ENCODE data around the gene DIPK1C.

The DIPK1C gene

DNA sequence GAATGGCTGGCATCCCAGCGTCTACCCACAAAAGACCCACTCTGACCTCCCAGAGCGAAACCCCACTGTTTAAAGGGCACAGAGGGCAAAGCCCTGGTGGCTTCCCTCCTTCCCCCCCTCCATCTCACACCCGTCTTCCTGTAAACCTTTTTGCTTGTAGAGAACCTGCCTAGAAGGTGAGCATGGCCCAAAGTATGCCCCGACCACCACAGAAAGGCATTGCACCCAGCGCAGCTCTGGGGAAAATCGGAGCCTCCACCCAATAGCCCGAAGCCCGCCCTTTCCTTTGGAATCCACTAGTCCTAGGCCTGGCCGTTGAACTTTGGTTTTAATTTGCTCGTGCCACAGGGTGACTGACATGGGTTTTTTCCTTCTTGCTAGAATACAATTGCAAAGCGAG, 22.6 kb downstream of the DIPK1C start:
- H3K9me3 ChIP-seq (ENCODE audit: insufficient read depth, low read length) = no peaks in the 10 kb centered on the region
- TF ChIP-seq, protein P1, sequence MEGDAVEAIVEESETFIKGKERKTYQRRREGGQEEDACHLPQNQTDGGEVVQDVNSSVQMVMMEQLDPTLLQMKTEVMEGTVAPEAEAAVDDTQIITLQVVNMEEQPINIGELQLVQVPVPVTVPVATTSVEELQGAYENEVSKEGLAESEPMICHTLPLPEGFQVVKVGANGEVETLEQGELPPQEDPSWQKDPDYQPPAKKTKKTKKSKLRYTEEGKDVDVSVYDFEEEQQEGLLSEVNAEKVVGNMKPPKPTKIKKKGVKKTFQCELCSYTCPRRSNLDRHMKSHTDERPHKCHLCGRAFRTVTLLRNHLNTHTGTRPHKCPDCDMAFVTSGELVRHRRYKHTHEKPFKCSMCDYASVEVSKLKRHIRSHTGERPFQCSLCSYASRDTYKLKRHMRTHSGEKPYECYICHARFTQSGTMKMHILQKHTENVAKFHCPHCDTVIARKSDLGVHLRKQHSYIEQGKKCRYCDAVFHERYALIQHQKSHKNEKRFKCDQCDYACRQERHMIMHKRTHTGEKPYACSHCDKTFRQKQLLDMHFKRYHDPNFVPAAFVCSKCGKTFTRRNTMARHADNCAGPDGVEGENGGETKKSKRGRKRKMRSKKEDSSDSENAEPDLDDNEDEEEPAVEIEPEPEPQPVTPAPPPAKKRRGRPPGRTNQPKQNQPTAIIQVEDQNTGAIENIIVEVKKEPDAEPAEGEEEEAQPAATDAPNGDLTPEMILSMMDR (IDR thresholded peaks at IDR 0.05; ENCODE audit: insufficient read depth, low read length, poor library complexity, severe bottlenecking) = no peak
- TF ChIP-seq EZH2phosphoT487 (conservative IDR thresholded peaks at IDR 0.05; ENCODE audit: low read length) = no peak
- H3K9ac ChIP-seq (ENCODE audit: low read length) = no peak overlapping the region
- no peaks in the 10 kb centered on the region for H3K27me3 ChIP-seq (ENCODE audit: low read length)
- no peak overlapping the region for H3K4me2 ChIP-seq (ENCODE audit: low read depth, low read length, poor library complexity, severe bottlenecking)
- no peaks in the 10 kb centered on the region for H3K79me2 ChIP-seq (ENCODE audit: insufficient read depth, low read length)
- no peak overlapping the region for H2AFZ ChIP-seq (ENCODE audit: low read depth, low read length, severe bottlenecking)
- H3K36me3 ChIP-seq (ENCODE audit: low read length) = no peaks in the 10 kb centered on the region
- H3F3A ChIP-seq (ENCODE audit: insufficient read depth) = no peaks in the 10 kb centered on the region
- no peak overlapping the region for H3K27ac ChIP-seq (ENCODE audit: low read depth, low read length)
- H4K20me1 ChIP-seq (ENCODE audit: low read depth, low read length) = no peaks in the 10 kb centered on the region
- H3K4me3 ChIP-seq (ENCODE audit: insufficient read depth, low read length, poor library complexity, severe bottlenecking) = no peak overlapping the region
- H3K9me2 ChIP-seq (replicated peaks; ENCODE audit: insufficient read depth, low read length) = no peaks in the 10 kb centered on the region

DNA sequence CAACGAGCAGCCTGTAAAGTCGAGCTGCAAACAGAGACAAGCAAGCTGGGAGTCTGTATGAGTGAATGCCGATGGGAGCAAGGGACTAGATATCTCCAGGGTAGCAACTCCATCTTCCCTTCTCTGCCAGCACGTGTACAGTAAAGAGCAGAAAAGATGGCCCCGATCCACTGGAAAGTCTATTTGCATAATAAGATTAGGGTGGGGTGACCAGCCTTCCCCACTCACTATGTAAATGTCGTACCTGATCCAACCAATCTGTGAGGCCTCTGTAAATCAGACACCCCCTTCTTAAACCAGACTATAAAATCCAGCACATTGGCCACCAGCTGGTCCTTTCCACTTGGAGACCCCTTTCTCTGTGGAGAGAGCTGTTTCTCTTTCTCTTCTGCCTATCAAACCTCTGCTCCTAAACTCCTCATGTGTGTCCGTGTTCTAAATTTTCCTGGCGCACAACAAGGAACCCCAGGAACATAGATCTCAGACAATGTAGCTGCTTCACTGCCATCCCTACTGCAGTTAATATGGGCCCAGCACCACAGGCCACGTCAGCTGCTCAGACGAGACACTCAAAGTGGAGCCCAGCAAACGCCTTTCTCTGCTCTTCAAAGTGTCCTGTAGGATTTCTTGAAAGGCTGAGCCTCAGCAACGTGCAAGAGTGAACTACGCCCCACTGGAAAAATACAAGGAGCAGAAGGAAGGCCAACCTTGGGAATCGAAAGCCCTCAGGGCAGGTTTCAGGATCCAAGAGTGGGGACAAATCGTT, 26.1 kb downstream of the DIPK1C start:
- H3K9me3 ChIP-seq (ENCODE audit: insufficient read depth, low read length) = no peaks in the 10 kb centered on the region
- no peak overlapping the region for H3K9ac ChIP-seq (ENCODE audit: low read length)
- no peak overlapping the region for H2AFZ ChIP-seq (ENCODE audit: low read depth, low read length, severe bottlenecking)
- no peaks in the 10 kb centered on the region for H3F3A ChIP-seq (ENCODE audit: insufficient read depth)
- H3K4me3 ChIP-seq (ENCODE audit: insufficient read depth, low read length, poor library complexity, severe bottlenecking) = no peak overlapping the region
- H4K20me1 ChIP-seq (ENCODE audit: low read depth, low read length) = no peaks in the 10 kb centered on the region
- H3K9me2 ChIP-seq (replicated peaks; ENCODE audit: insufficient read depth, low read length) = no peaks in the 10 kb centered on the region
- no peaks in the 10 kb centered on the region for H3K27me3 ChIP-seq (ENCODE audit: low read length)
- no peak for TF ChIP-seq EZH2phosphoT487 (conservative IDR thresholded peaks at IDR 0.05; ENCODE audit: low read length)
- TF ChIP-seq, protein P1 (IDR thresholded peaks at IDR 0.05; ENCODE audit: insufficient read depth, low read length, poor library complexity, severe bottlenecking) = no peak
- H3K27ac ChIP-seq (ENCODE audit: low read depth, low read length) = no peak overlapping the region
- H3K4me2 ChIP-seq (ENCODE audit: low read depth, low read length, poor library complexity, severe bottlenecking) = no peak overlapping the region
- no peaks in the 10 kb centered on the region for H3K36me3 ChIP-seq (ENCODE audit: low read length)
- no peaks in the 10 kb centered on the region for H3K79me2 ChIP-seq (ENCODE audit: insufficient read depth, low read length)

DNA sequence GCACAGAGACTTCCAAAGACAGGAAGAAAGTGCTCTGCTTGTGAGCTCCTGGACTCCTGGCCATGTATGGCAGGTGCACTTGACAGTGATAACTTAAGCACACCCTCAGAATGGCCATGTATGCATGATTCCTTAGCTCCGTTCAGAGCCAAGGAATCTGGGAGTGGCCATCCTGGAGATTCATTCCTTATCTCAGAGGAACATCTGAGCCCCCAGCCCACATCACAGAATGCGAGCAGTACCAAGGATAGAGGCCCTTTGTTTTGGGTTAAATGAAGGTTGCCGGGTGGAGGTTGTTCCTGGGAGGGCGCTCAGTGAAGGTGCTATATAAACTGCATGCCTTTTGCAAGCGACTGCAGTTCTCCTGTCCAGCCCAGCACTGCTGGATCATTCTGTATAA, 26.9 kb downstream of the DIPK1C start:
- Histone ChIP-seq H3K9me3 (ENCODE audit: insufficient read depth, low read length) (no peaks in the 10 kb centered on the region), H3K4me2 (ENCODE audit: low read depth, low read length, poor library complexity, severe bottlenecking) (no peak overlapping the region), H3K79me2 (ENCODE audit: insufficient read depth, low read length) (no peaks in the 10 kb centered on the region), H3K9me2 (replicated peaks; ENCODE audit: insufficient read depth, low read length) (no peaks in the 10 kb centered on the region), H3K27me3 (ENCODE audit: low read length) (no peaks in the 10 kb centered on the region), H2AFZ (ENCODE audit: low read depth, low read length, severe bottlenecking) (no peak overlapping the region), H3K4me3 (ENCODE audit: insufficient read depth, low read length, poor library complexity, severe bottlenecking) (no peak overlapping the region), H3K27ac (ENCODE audit: low read depth, low read length) (no peak overlapping the region), H3F3A (ENCODE audit: insufficient read depth) (no peaks in the 10 kb centered on the region), H4K20me1 (ENCODE audit: low read depth, low read length) (no peaks in the 10 kb centered on the region), H3K36me3 (ENCODE audit: low read length) (no peaks in the 10 kb centered on the region), H3K9ac (ENCODE audit: low read length) (no peak overlapping the region)
- TF ChIP-seq EZH2phosphoT487 (conservative IDR thresholded peaks at IDR 0.05; ENCODE audit: low read length) = no peak
- TF ChIP-seq, protein P1 (IDR thresholded peaks at IDR 0.05; ENCODE audit: insufficient read depth, low read length, poor library complexity, severe bottlenecking) = no peak

All from SU-DHL-6 (cell line).